HepG2 (cell line): ENCODE measurements around the gene GSK3A. TPM values are rescaled to one million over a fixed set of nuclear protein-coding genes. Genes with fewer than 3 reads are reported as not detected.

Source experiments
- AHR ChIP-seq: IDR thresholded peaks from 2 replicates; pipeline ENCODE4 v1.6.1; 2018; ENCODE audit warnings: missing genetic modification reagents, missing compliant biosample characterization
- CC2D1A ChIP-seq: sonication (generic); formaldehyde crosslinking; IDR thresholded peaks from 2 replicates; pipeline ENCODE4 v1.8.1; 2023; ENCODE audit warnings: mild to moderate bottlenecking, missing genetic modification reagents
- DNMT3B ChIP-seq: conservative IDR thresholded peaks from 2 replicates; pipeline ENCODE4 v1.6.1; 2016; ENCODE audit warnings: missing biosample characterization, control low read depth
- HMG20B ChIP-seq: conservative IDR thresholded peaks from 2 replicates; pipeline ENCODE4 v1.6.1; 2016; ENCODE audit warnings: missing genetic modification reagents, missing compliant biosample characterization
- MLX ChIP-seq: IDR thresholded peaks from 2 replicates; pipeline ENCODE4 v1.6.1; 2016
- PAWR ChIP-seq: sonication (generic); formaldehyde crosslinking; IDR thresholded peaks from 2 replicates; pipeline ENCODE4 v1.4.0; 2020; ENCODE audit warnings: missing genetic modification reagents, mild to moderate bottlenecking, borderline replicate concordance
- RARA ChIP-seq: IDR thresholded peaks from 2 replicates; pipeline ENCODE4 v1.6.1; 2016; ENCODE audit warnings: missing genetic modification reagents, missing compliant biosample characterization
- RBM39 ChIP-seq: fragments of 200-400 bp; formaldehyde crosslinking; IDR thresholded peaks from one replicate; pipeline ENCODE4 v1.6.1; 2018; ENCODE audit warnings: antibody characterized with exemption, mild to moderate bottlenecking, low read depth, low read length; ENCODE audit not compliant: poor library complexity, severe bottlenecking
- SIN3A ChIP-seq: IDR thresholded peaks from 2 replicates; pipeline ENCODE4 v1.6.1; 2011; ENCODE audit warnings: low read depth, mild to moderate bottlenecking, control low read depth, low read length, borderline replicate concordance
- SNAI1 ChIP-seq: sonication (generic); formaldehyde crosslinking; IDR thresholded peaks from 2 replicates; pipeline ENCODE4 v1.5.0; 2020; ENCODE audit warnings: mild to moderate bottlenecking, missing genetic modification reagents, borderline replicate concordance
- TRAFD1 ChIP-seq: sonication (generic); formaldehyde crosslinking; IDR thresholded peaks from 2 replicates; pipeline ENCODE4 v1.5.1; 2020; ENCODE audit warnings: missing genetic modification reagents, mild to moderate bottlenecking, borderline replicate concordance
- ZBTB44 ChIP-seq: sonication (generic); formaldehyde crosslinking; IDR thresholded peaks from 2 replicates; pipeline ENCODE4 v1.4.0; 2020; ENCODE audit warnings: missing genetic modification reagents
- ZHX1 ChIP-seq: sonication (generic); formaldehyde crosslinking; IDR thresholded peaks from 2 replicates; pipeline ENCODE4 v1.8.1; 2022; ENCODE audit warnings: low read depth, mild to moderate bottlenecking, missing genetic modification reagents
- ZNF276 ChIP-seq: sonication (generic); formaldehyde crosslinking; IDR thresholded peaks from 2 replicates; pipeline ENCODE4 v1.4.0; 2020; ENCODE audit warnings: mild to moderate bottlenecking, low read depth, missing genetic modification reagents
- ZNF724P ChIP-seq: sonication (generic); formaldehyde crosslinking; IDR thresholded peaks from 2 replicates; pipeline ENCODE4 v1.8.0; 2022; ENCODE audit warnings: missing genetic modification reagents, borderline replicate concordance
- ZNF746 ChIP-seq: sonication (generic); formaldehyde crosslinking; IDR thresholded peaks from 2 replicates; pipeline ENCODE4 v1.8.0; 2022; ENCODE audit warnings: mild to moderate bottlenecking, missing genetic modification reagents
- ZNF747 ChIP-seq: sonication (generic); formaldehyde crosslinking; IDR thresholded peaks from 2 replicates; pipeline ENCODE4 v1.8.1; 2023; ENCODE audit warnings: missing genetic modification reagents, mild to moderate bottlenecking, borderline replicate concordance
- ZNF780A ChIP-seq: sonication (generic); formaldehyde crosslinking; IDR thresholded peaks from 2 replicates; pipeline ENCODE4 v1.8.0; 2022; ENCODE audit warnings: mild to moderate bottlenecking, missing genetic modification reagents, moderate library complexity
- ZNF83 ChIP-seq: sonication (generic); formaldehyde crosslinking; IDR thresholded peaks from 2 replicates; pipeline ENCODE4 v1.4.0; 2020; ENCODE audit warnings: missing genetic modification reagents, mild to moderate bottlenecking, borderline replicate concordance
- polyA plus RNA-seq, 8 experiments: library from polyadenylated mRNA; depleted of rRNA in 3 of 8; stranded (reverse) in 7 of 8; unstranded in 1 of 8; fragments of >200 nt; fragmentation: Illumina TruSeq in 4 of 8; extraction: Trizol in 4 of 8; gene quantifications; 2 replicates each; pipeline versions ENCODE4 v1.2.1 to v1.2.3, GENCODE V29; 2011 to 2016; ENCODE audit warnings: low read depth in 4 of 8, missing spikeins in 1 of 8, mixed read lengths in 1 of 8; ENCODE audit not compliant: insufficient read depth in 1 of 8
- total RNA-seq, 5 experiments: library from RNA; depleted of rRNA; stranded (reverse); fragments of >200 nt; fragmentation: Illumina TruSeq; extraction: Trizol; gene quantifications; 2 replicates each; pipeline ENCODE4 v1.2.3, GENCODE V29; 2016; ENCODE audit warnings: low read depth in 1 of 5

The GSK3A gene
- total and polyA plus RNA-seq, 2 of the 13 experiments (the other 11 are each of a cell fraction or from before 2014, with no cell fraction given), result 16.9 to 52.5 TPM

GRCh38 chr19:42254850-42255765, 12.7 kb upstream of the GSK3A start, which contains the start of gene ERF (continued):
- TF ChIP-seq ZHX1 (CRISPR knock-in tag) (no peak), RBM39 (no peak), DNMT3B (CRISPR knock-in tag) (no peak), SNAI1 (CRISPR knock-in tag) (no peak), ZNF746 (no peak; the same call in 1 of the 2 replicates), ZNF747 (CRISPR knock-in tag) (no peak), ZNF83 (no peak), AHR (CRISPR knock-in tag) (no peak), TRAFD1 (CRISPR knock-in tag) (no peak), ZBTB44 (CRISPR knock-in tag) (no peak), ZNF780A (CRISPR knock-in tag) (no peak), PAWR (CRISPR knock-in tag) (no peak), ZNF276 (CRISPR knock-in tag) (peak; percentile 64; the same call in 1 of the 2 replicates), HMG20B (CRISPR knock-in tag) (no peak), ZNF724P (no peak), CC2D1A (CRISPR knock-in tag) (no peak), SIN3A (peak; percentile 81; the same call in 1 of the 2 replicates), RARA (CRISPR knock-in tag) (no peak), MLX (CRISPR knock-in tag) (no peak)
